Activated B cell treated with CpG ODN at 0.5 μM for 24 hours (primary cell): ENCODE data around the gene LPP. TPM values are rescaled to one million over a fixed set of nuclear protein-coding genes. Genes with fewer than 3 reads are reported as not detected.

Experiments used
- ATAC-seq: fragments of 200-7000 bp; cut with Tn5 transposase; one replicate; pipeline ENCODE4 v1.10.0; 2021; ENCODE audit warnings: low read depth, mild to moderate bottlenecking, moderate library complexity
- CTCF ChIA-PET: fragments of 350-600 bp; sonication (Branson Sonifier 250); formaldehyde crosslinking; loops from one replicate; lab custom pipeline; 2021; ENCODE audit warnings: antibody characterized with exemption; lab: Charles Lee
- POLR2A ChIA-PET: fragments of 350-600 bp; sonication (Branson Sonifier 250); formaldehyde crosslinking; loops from one replicate; lab custom pipeline; 2021; ENCODE audit warnings: antibody characterized with exemption; lab: Charles Lee
- DNase-seq: peaks from one replicate; pipeline ENCODE4 v3.0.0; 2022
- H3K27ac Mint-ChIP-seq: one replicate; pipeline ENCODE4 v1.8.0; 2020; ENCODE audit warnings: mixed read lengths
- H3K27me3 Mint-ChIP-seq: one replicate; pipeline ENCODE4 v1.8.0; 2021; ENCODE audit warnings: mixed read lengths
- H3K36me3 Mint-ChIP-seq: one replicate; pipeline ENCODE4 v1.8.0; 2021; ENCODE audit warnings: low read depth, mixed read lengths
- H3K4me1 Mint-ChIP-seq: one replicate; pipeline ENCODE4 v1.8.0; 2021; ENCODE audit warnings: mixed read lengths
- H3K4me3 Mint-ChIP-seq: one replicate; pipeline ENCODE4 v1.8.0; 2020; ENCODE audit warnings: mild to moderate bottlenecking, mixed read lengths
- H3K9me3 Mint-ChIP-seq: one replicate; pipeline ENCODE4 v1.8.0; 2020; ENCODE audit warnings: mixed read lengths
- CTCF ChIP-seq: fragments of 200-600 bp; IDR thresholded peaks from one replicate; pipeline ENCODE4 v1.8.0; 2022; ENCODE audit warnings: antibody characterized with exemption, mild to moderate bottlenecking
- intact Hi-C: fragments of 100-400 bp; cut with micrococcal nuclease; formaldehyde crosslinking; loops from one replicate; pipeline ENCODE4 v1.15.1; 2024
- total RNA-seq: library from RNA; stranded (reverse); gene quantifications from 2 replicates; pipeline ENCODE4 v1.2.3, GENCODE V29; 2022

Gene LPP
- total RNA-seq, 1 donor from 2014 or later, result 60.1 TPM

GRCh38 chr3:188620752-188621151, 466.8 kb downstream of the LPP start:
- no peak for DNase-seq
- H3K36me3 Mint-ChIP-seq, result peaks cover 2% of the 10 kb centered on the region
- H3K27me3 Mint-ChIP-seq, result no peaks in the 10 kb centered on the region
- no peak overlapping the region for H3K27ac Mint-ChIP-seq
- H3K4me3 Mint-ChIP-seq, result no peak overlapping the region
- H3K9me3 Mint-ChIP-seq, result no peaks in the 10 kb centered on the region
- POLR2A ChIA-PET, result interaction anchor here (0.6 to 0.7 kb wide), 3 partner anchors 33 to 131 kb away, joined by 4 to 5 read pairs (median 5); no protein-coding TSS in a partner anchor
- intact Hi-C loops, result no loop called here
- H3K4me1 Mint-ChIP-seq, result no peaks in the 10 kb centered on the region
- no peak for TF ChIP-seq CTCF
- CTCF ChIA-PET, result no interaction called here
- no peak for ATAC-seq

GRCh38 chr3:188624384-188624783, 470.4 kb downstream of the LPP start:
- intact Hi-C loops, result no loop called here
- CTCF ChIA-PET, result no interaction called here
- ATAC-seq, result no peak

GRCh38 chr3:188624828-188625227, 470.9 kb downstream of the LPP start:
- DNase-seq, result no peak
- H3K4me3 Mint-ChIP-seq, result no peak overlapping the region
- H3K4me1 Mint-ChIP-seq, result no peaks in the 10 kb centered on the region
- ChIA-PET CTCF (no interaction called here), POLR2A (interaction anchor here (0.6 to 0.7 kb wide), 2 partner anchors 86 to 124 kb away, joined by 3 to 4 read pairs; no protein-coding TSS in a partner anchor)
- no peak overlapping the region for H3K27ac Mint-ChIP-seq
- ATAC-seq, result no peak
- intact Hi-C loops, result no loop called here
- H3K9me3 Mint-ChIP-seq, result no peaks in the 10 kb centered on the region
- peaks cover 5% of the 10 kb centered on the region for H3K36me3 Mint-ChIP-seq
- no peak for TF ChIP-seq CTCF
- no peaks in the 10 kb centered on the region for H3K27me3 Mint-ChIP-seq

More at GRCh38 chr3:188624384-188624783, 470.4 kb downstream of the LPP start:
- Mint-ChIP-seq H3K4me1 (no peaks in the 10 kb centered on the region), H3K36me3 (peaks cover 5% of the 10 kb centered on the region), H3K27me3 (no peaks in the 10 kb centered on the region), H3K27ac (no peak overlapping the region), H3K9me3 (no peaks in the 10 kb centered on the region), H3K4me3 (no peak overlapping the region)
- POLR2A ChIA-PET, result no interaction called here
- no peak for DNase-seq
- TF ChIP-seq CTCF, result no peak

- Mint-ChIP-seq H3K4me1 (no peaks in the 10 kb centered on the region), H3K4me3 (no peak overlapping the region), H3K9me3 (peaks cover 2% of the 10 kb centered on the region), H3K27ac (no peak overlapping the region), H3K27me3 (no peaks in the 10 kb centered on the region), H3K36me3 (peaks cover 7% of the 10 kb centered on the region)
- ChIA-PET CTCF (interaction anchor here (0.6 kb wide), 1 partner anchor 72 kb away, joined by 3 read pairs; no protein-coding TSS in a partner anchor), POLR2A (no interaction called here)
- no peak for TF ChIP-seq CTCF
- no peak for ATAC-seq
- DNase-seq, result no peak
- intact Hi-C loops, result no loop called here
These were observed 473.7 kb downstream of the LPP start for GRCh38 chr3:188627652-188628051.

- POLR2A ChIA-PET, result interaction anchor here (0.7 kb wide), 1 partner anchor 10 kb away, joined by 3 read pairs; no protein-coding TSS in a partner anchor
- ATAC-seq (no peak), DNase-seq (no peak)
- CTCF ChIA-PET, result no interaction called here
- intact Hi-C loops, result no loop called here
- Mint-ChIP-seq H3K4me3 (no peak overlapping the region), H3K4me1 (no peaks in the 10 kb centered on the region), H3K36me3 (peaks cover 16% of the 10 kb centered on the region), H3K9me3 (peaks cover 2% of the 10 kb centered on the region), H3K27ac (no peak overlapping the region), H3K27me3 (no peaks in the 10 kb centered on the region)
- no peak for TF ChIP-seq CTCF
These were observed 477.5 kb downstream of the LPP start for GRCh38 chr3:188631291-188632010.
